Neural cell (in vitro differentiated cells): Measurements from ENCODE around the gene TOP1.

Source experiments
- CTCF ChIP-seq: fragments of 450-650 bp; IDR thresholded peaks from 2 replicates; pipeline ENCODE4 v1.5.1; 2014; ENCODE audit warnings: antibody characterized with exemption, mild to moderate bottlenecking, moderate library complexity; ENCODE audit not compliant: poor library complexity, severe bottlenecking
- EP300 ChIP-seq: fragments of 450-650 bp; conservative IDR thresholded peaks from 2 replicates; pipeline ENCODE4 v1.6.1; 2014; ENCODE audit warnings: antibody characterized with exemption, mild to moderate bottlenecking, moderate library complexity; ENCODE audit not compliant: poor library complexity, severe bottlenecking
- MXI1 ChIP-seq: fragments of 450-650 bp; conservative IDR thresholded peaks from 2 replicates; pipeline ENCODE4 v1.6.1; 2014; ENCODE audit warnings: antibody characterized with exemption, mild to moderate bottlenecking; ENCODE audit not compliant: poor library complexity, severe bottlenecking
- REST ChIP-seq: IDR thresholded peaks from 2 replicates; pipeline ENCODE4 v1.6.1; 2012; ENCODE audit warnings: borderline replicate concordance

GRCh38 chr20:41169162-41169690, 140.6 kb downstream of the TOP1 start:
- TF ChIP-seq CTCF, result no peak
- no peak for TF ChIP-seq MXI1
- TF ChIP-seq REST, result no peak
- TF ChIP-seq EP300, result no peak
